ENCODE results near the gene ST3GAL4.

- TF ChIP-seq CTCF (IDR thresholded peaks at IDR 0.05) (no peak), POLR2AphosphoS5 (IDR thresholded peaks at IDR 0.05; ENCODE audit: insufficient read depth in 1 of 2, low read depth in 1 of 2) (no peak), POLR2A (IDR thresholded peaks at IDR 0.05) (no peak)
Observed at GRCh38 chr11:126370016-126370415, 14.5 kb downstream of the ST3GAL4 start.
